AG04450 (cell line): ENCODE results near the gene RIMBP2. TPM values are rescaled to one million over a fixed set of nuclear protein-coding genes. Genes with fewer than 3 reads are reported as not detected.

ENCODE experiments used
- CTCF ChIA-PET: fragments of 300-600, 350-600 bp; formaldehyde crosslinking; extraction: SDS; loops from one replicate; lab custom pipeline; 2022; ENCODE audit warnings: antibody characterized with exemption, inconsistent platforms; lab: Charles Lee
- POLR2A ChIA-PET: fragments of 350-600 bp; formaldehyde crosslinking; extraction: SDS; loops from one replicate; lab custom pipeline; 2021; ENCODE audit warnings: antibody characterized with exemption, inconsistent platforms; lab: Yijun Ruan, JAX
- DNase-seq: peaks from one replicate; pipeline ENCODE4 v3.0.0-alpha.2; 2011; ENCODE audit warnings: low read depth, low spot score
- H3K27ac ChIP-seq: one replicate; pipeline ENCODE4 v1.5.1; 2012; ENCODE audit warnings: low read depth, low read length, control low read depth
- H3K27me3 ChIP-seq: one replicate; pipeline ENCODE4 v1.6.0; 2012; ENCODE audit warnings: low read length; ENCODE audit not compliant: control insufficient read depth, insufficient read depth
- H3K4me3 ChIP-seq: 2 replicates; pipeline ENCODE4 v1.5.1; 2011; ENCODE audit warnings: mild to moderate bottlenecking, low read depth, low read length, control low read depth
- H3K9me3 ChIP-seq: 2 replicates; pipeline ENCODE4 v1.5.1; 2012; ENCODE audit warnings: low read length; ENCODE audit not compliant: control insufficient read depth, insufficient read depth
- polyA plus RNA-seq: library from polyadenylated mRNA; depleted of rRNA; stranded (reverse); fragments of >200 nt; gene quantifications from 2 replicates; pipeline ENCODE4 v1.2.3, GENCODE V29; 2011
- TF ChIP-seq, protein P1 (sequence below): IDR thresholded peaks from 2 replicates; pipeline ENCODE4 v1.5.1; 2011; ENCODE audit warnings: low read depth, low read length, control low read depth, inconsistent platforms

RIMBP2 gene
- polyA plus RNA-seq, 1 experiment = not detected

DNA sequence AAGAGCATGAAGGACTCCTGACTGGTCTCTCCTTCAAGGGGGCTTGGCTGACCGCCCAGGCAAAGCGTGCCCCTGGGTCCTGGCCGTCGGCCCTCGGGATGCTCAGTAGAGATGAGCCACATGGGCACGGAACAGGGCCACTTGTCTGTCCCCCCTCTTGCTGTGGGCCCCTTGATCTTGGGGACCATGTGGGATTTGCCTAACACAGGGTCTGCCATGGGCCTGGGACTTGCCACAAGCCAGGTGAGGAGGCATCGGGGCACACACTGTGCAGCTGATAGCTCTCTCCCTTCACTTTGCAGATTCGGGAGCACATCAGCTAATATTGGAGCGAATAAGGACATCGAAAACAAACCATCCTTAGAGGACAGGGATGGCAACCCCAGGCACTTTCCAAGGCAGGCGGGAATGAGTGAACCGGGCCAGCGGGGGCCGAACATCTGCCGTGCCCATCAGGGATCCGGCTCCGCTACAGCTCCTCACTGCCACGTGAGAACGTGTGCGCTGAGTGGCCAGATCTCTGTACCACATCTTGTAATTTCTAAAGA, 290.3 kb downstream of the RIMBP2 start:
- TF ChIP-seq, protein P1, sequence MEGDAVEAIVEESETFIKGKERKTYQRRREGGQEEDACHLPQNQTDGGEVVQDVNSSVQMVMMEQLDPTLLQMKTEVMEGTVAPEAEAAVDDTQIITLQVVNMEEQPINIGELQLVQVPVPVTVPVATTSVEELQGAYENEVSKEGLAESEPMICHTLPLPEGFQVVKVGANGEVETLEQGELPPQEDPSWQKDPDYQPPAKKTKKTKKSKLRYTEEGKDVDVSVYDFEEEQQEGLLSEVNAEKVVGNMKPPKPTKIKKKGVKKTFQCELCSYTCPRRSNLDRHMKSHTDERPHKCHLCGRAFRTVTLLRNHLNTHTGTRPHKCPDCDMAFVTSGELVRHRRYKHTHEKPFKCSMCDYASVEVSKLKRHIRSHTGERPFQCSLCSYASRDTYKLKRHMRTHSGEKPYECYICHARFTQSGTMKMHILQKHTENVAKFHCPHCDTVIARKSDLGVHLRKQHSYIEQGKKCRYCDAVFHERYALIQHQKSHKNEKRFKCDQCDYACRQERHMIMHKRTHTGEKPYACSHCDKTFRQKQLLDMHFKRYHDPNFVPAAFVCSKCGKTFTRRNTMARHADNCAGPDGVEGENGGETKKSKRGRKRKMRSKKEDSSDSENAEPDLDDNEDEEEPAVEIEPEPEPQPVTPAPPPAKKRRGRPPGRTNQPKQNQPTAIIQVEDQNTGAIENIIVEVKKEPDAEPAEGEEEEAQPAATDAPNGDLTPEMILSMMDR = no peak
- no peak for DNase-seq
- CTCF ChIA-PET = no interaction called here
- peaks cover 79% of the 10 kb centered on the region for H3K9me3 ChIP-seq
- POLR2A ChIA-PET = no interaction called here
- H3K27ac ChIP-seq = no peak overlapping the region
- no peaks in the 10 kb centered on the region for H3K27me3 ChIP-seq
- H3K4me3 ChIP-seq = no peak overlapping the region

DNA sequence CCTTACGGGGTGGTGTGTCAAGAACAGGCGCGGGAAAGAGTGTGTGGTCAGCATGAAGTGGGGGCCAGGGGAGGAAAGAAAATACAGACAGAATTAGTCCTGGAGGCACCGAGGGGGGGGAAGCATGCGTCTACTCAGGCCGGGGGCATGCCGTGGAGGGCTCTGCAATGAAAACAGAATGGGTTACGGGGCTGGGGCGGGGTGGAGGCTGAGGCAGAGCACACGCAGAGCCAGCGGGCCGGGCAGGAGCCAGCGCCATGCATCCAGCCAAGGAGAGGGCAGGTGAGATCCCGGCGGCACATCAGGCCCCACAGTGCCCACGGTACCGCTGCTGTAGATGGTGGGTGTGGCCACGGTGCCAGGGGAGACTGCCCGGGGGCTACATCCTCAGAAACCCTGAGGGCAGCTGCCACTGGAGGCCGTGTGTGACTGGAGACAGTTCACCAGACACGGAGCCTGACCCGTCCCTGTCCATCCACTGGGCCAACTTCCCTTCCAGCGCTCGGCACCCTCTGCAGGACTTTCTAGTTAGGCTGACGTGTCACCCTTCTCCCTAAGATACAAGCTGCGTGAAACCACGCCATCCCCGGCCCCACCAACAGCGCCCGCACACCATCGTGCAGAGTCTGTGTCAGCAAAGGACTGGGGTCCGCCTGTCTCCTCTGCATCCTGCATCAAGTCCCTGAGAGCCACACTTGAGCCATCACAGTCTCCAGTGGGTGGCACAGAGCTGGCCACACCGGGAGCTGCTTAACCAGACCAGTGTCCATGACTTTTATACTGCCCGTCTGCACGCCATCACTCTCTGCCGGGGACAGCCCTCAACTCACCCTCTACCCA, 291.0 kb downstream of the RIMBP2 start:
- POLR2A ChIA-PET = no interaction called here
- TF ChIP-seq, protein P1 = no peak

DNA sequence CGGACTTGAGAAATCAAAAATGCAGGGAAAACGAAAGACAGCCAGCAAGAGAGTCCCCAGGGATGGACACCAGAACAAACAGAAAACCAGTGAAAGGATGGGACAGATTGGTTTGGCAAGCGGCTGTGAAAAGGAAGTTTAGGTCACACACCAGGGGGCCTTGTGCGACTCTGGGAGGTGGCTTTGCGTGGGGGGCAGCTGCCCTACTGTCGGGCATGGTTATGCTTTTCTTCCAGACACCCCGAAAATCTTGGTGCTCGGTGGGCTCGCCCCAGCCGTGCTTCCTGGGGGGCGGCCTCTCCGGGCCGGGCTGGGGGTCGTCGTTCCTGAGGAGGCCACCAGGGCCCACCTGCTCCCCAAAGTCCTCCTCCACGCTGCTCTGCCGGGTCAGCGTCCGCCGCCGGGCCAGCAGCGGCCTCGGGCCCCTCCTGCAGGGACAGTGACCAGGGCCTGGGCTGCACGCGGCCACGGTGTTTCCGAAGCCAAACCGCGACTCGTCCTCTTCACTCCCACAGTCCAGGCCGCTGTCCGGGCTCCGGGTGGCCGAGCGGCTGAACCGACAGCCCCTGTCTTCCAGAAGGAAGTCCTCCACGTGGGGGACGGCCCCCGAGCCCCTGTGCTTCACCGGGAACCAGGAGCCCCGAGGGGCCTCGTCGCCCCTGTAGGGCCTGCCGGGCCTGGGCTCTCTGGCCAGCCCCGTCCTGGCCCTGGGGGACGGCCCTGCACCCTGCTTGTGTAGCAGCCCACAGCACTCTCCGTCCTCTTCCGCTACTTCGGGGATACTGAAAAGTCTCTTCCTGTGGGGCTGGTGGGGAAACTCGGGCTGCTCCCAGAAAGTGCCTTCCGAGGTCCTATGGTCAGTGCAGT, 291.9 kb downstream of the RIMBP2 start:
- H3K9me3 ChIP-seq = peaks cover 73% of the 10 kb centered on the region
- POLR2A ChIA-PET = no interaction called here

More for the DNA sequence above, 291.0 kb downstream of the RIMBP2 start:
- H3K4me3 ChIP-seq = no peak overlapping the region
- no peaks in the 10 kb centered on the region for H3K27me3 ChIP-seq
- H3K9me3 ChIP-seq = peaks cover 80% of the 10 kb centered on the region
- CTCF ChIA-PET = no interaction called here
- H3K27ac ChIP-seq = no peak overlapping the region
- no peak for DNase-seq

DNA sequence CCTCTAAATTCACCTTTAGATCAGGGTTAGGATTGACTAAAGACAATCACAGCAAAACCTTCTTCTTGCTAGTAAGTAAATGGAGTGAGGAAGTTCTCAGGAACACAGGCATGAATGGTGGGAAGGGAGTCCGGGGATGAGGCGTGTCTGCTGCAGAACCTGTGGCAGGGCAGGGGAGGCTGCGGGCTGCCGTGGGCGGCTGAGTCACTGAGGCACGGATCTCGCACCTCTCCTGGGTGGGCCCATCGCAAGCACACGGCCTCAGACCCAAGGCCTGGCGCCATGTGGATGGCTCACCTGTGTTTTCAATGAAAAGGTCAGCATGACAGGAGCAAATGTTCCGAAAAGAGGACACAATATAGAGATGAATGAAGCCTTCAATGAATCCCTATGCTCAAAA, 293.0 kb downstream of the RIMBP2 start:
- ChIA-PET POLR2A (no interaction called here), CTCF (no interaction called here)
- TF ChIP-seq, protein P1 = no peak
- no peak for DNase-seq
- H3K9me3 ChIP-seq = peaks cover 70% of the 10 kb centered on the region
- no peak overlapping the region for H3K4me3 ChIP-seq
- no peaks in the 10 kb centered on the region for H3K27me3 ChIP-seq
- no peak overlapping the region for H3K27ac ChIP-seq

More for the DNA sequence above, 291.9 kb downstream of the RIMBP2 start:
- CTCF ChIA-PET = no interaction called here
- TF ChIP-seq, protein P1 = no peak
- DNase-seq = no peak
- H3K27me3 ChIP-seq = no peaks in the 10 kb centered on the region
- H3K4me3 ChIP-seq = no peak overlapping the region
- H3K27ac ChIP-seq = no peak overlapping the region

DNA sequence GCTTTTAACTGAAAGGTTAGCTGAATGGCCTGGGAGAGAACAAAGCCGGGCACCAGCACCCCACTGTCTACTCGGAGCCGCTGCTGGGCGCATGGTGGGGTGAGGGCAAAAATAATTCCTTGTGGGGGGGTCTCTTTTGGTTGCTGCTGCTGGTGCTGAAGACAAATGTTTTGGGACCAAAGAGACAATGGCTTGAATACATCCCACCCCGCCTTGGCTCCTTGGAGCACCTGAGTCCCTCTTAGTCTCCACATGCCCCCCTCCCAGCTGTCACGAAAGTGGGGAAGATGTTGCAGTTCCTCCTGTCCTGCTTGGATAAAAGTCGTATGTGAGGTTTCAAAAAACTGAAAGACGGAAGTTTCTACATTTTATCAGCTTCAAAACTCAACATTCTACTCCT, 293.4 kb downstream of the RIMBP2 start:
- ChIA-PET POLR2A (no interaction called here), CTCF (no interaction called here)
- TF ChIP-seq, protein P1 = no peak
- Histone ChIP-seq H3K27me3 (no peaks in the 10 kb centered on the region), H3K27ac (no peak overlapping the region), H3K4me3 (no peak overlapping the region), H3K9me3 (peaks cover 65% of the 10 kb centered on the region)
- DNase-seq = no peak
